AG04450 (cell line): Measurements from ENCODE around the gene NUP88. TPM values are rescaled to one million over a fixed set of nuclear protein-coding genes. Genes with fewer than 3 reads are reported as not detected.

Source experiments
- CTCF ChIA-PET: fragments of 300-600, 350-600 bp; formaldehyde crosslinking; extraction: SDS; loops from one replicate; lab custom pipeline; 2022; ENCODE audit warnings: antibody characterized with exemption, inconsistent platforms; lab: Charles Lee
- POLR2A ChIA-PET: fragments of 350-600 bp; formaldehyde crosslinking; extraction: SDS; loops from one replicate; lab custom pipeline; 2021; ENCODE audit warnings: antibody characterized with exemption, inconsistent platforms; lab: Yijun Ruan, JAX
- DNase-seq: peaks from one replicate; pipeline ENCODE4 v3.0.0-alpha.2; 2011; ENCODE audit warnings: low read depth, low spot score
- H3K27ac ChIP-seq: one replicate; pipeline ENCODE4 v1.5.1; 2012; ENCODE audit warnings: low read depth, low read length, control low read depth
- H3K27me3 ChIP-seq: one replicate; pipeline ENCODE4 v1.6.0; 2012; ENCODE audit warnings: low read length; ENCODE audit not compliant: control insufficient read depth, insufficient read depth
- H3K4me3 ChIP-seq: 2 replicates; pipeline ENCODE4 v1.5.1; 2011; ENCODE audit warnings: mild to moderate bottlenecking, low read depth, low read length, control low read depth
- H3K9me3 ChIP-seq: 2 replicates; pipeline ENCODE4 v1.5.1; 2012; ENCODE audit warnings: low read length; ENCODE audit not compliant: control insufficient read depth, insufficient read depth
- CTCF ChIP-seq: IDR thresholded peaks from 2 replicates; pipeline ENCODE4 v1.5.1; 2011; ENCODE audit warnings: low read depth, low read length, control low read depth, inconsistent platforms
- polyA plus RNA-seq: library from polyadenylated mRNA; depleted of rRNA; stranded (reverse); fragments of >200 nt; gene quantifications from 2 replicates; pipeline ENCODE4 v1.2.3, GENCODE V29; 2011; rRNA removed

Gene NUP88
- polyA plus RNA-seq, 1 experiment: 74.7 TPM

- H3K9me3 ChIP-seq: no peaks in the 10 kb centered on the region
- DNase-seq: no peak
- H3K4me3 ChIP-seq: no peak overlapping the region
- no peak overlapping the region for H3K27ac ChIP-seq
- TF ChIP-seq CTCF: no peak
- CTCF ChIA-PET: interaction anchor here (1.4 kb wide), 1 partner anchor 85 kb away, joined by 5 read pairs; the partner anchor contains the start of gene C1QBP
- no peaks in the 10 kb centered on the region for H3K27me3 ChIP-seq
- POLR2A ChIA-PET: no interaction called here
Measured at GRCh38 chr17:5354310-5354709, 65.2 kb downstream of the NUP88 start.

GRCh38 chr17:5352681-5353289 lies 66.7 kb downstream of the NUP88 start:
- Histone ChIP-seq H3K27me3 (no peaks in the 10 kb centered on the region), H3K27ac (no peak overlapping the region), H3K9me3 (no peaks in the 10 kb centered on the region), H3K4me3 (no peak overlapping the region)
- POLR2A ChIA-PET: no interaction called here
- DNase-seq: no peak
- CTCF ChIA-PET: no interaction called here
- no peak for TF ChIP-seq CTCF

GRCh38 chr17:5344914-5345313 lies 74.5 kb downstream of the NUP88 start:
- DNase-seq: no peak
- ChIA-PET CTCF (no interaction called here), POLR2A (no interaction called here)
- no peak overlapping the region for H3K4me3 ChIP-seq
- H3K9me3 ChIP-seq: no peaks in the 10 kb centered on the region
- H3K27me3 ChIP-seq: no peaks in the 10 kb centered on the region
- no peak overlapping the region for H3K27ac ChIP-seq
- no peak for TF ChIP-seq CTCF

Other genes with a start within 250 kb of the NUP88 start
- gene ZNF594, start 227.8 kb downstream of the NUP88 start, polyA plus RNA-seq: 3.6 and 4.5 TPM in 2 replicates
- not detected in 2 replicates for gene SCIMP, start 184.8 kb downstream of the NUP88 start, polyA plus RNA-seq
- gene RABEP1, start 137.4 kb downstream of the NUP88 start, polyA plus RNA-seq: 33.2 and 46.9 TPM in 2 replicates
- 33.0 and 37.5 TPM in 2 replicates for gene RPAIN, start 520 bp upstream of the NUP88 start, polyA plus RNA-seq
- 133 and 175 TPM in 2 replicates for gene C1QBP, start 19.5 kb upstream of the NUP88 start, polyA plus RNA-seq
- 10.0 and 11.3 TPM in 2 replicates for gene DHX33, start 49.3 kb upstream of the NUP88 start, polyA plus RNA-seq
- gene DERL2, start 66.5 kb upstream of the NUP88 start, polyA plus RNA-seq: 88.2 and 101 TPM in 2 replicates
- 10.0 and 13.7 TPM in 2 replicates for gene MIS12, start 66.9 kb upstream of the NUP88 start, polyA plus RNA-seq
- gene NLRP1, start 164.8 kb upstream of the NUP88 start, polyA plus RNA-seq: 73.2 and 80.5 TPM in 2 replicates